ENCODE measurements around the gene AKR1C1. TPM values are rescaled to one million over a fixed set of nuclear protein-coding genes. Genes with fewer than 3 reads are reported as not detected.
A peak's percentile ranks its signal among the peaks of the same experiment; 100 is the strongest.
"Not testable (repeated sequence)": the region's sequence is repeated elsewhere in the genome, so short reads cannot be mapped to it uniquely, and the experiment has no call there.

The AKR1C1 gene
- polyA plus RNA-seq, 3 donors: 11.1 to 20.4 (median 11.4) TPM

DNA sequence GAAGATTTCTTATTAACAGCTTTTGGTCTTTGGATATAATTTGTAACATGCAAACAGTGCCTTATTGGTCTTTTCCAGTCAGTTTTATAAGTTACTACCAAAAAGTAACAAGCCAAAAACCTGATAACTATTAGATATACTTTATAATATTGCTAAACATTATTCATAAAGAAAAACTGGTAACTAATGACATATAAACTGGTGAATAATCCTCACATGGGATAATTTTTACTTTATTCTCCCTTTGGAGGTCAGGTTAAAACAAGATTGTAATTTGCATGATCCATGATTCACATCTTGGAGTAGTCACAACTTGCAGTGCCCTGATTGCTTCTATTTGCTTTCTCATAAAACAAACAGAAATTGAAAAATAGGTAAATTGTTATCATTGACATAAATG, 41.3 kb downstream of the AKR1C1 start:
- DNase-seq (ENCODE audit: extremely low read depth in 1 of 11, low read depth in 9 of 11, low spot score in 4 of 11): not testable (repeated sequence)

DNA sequence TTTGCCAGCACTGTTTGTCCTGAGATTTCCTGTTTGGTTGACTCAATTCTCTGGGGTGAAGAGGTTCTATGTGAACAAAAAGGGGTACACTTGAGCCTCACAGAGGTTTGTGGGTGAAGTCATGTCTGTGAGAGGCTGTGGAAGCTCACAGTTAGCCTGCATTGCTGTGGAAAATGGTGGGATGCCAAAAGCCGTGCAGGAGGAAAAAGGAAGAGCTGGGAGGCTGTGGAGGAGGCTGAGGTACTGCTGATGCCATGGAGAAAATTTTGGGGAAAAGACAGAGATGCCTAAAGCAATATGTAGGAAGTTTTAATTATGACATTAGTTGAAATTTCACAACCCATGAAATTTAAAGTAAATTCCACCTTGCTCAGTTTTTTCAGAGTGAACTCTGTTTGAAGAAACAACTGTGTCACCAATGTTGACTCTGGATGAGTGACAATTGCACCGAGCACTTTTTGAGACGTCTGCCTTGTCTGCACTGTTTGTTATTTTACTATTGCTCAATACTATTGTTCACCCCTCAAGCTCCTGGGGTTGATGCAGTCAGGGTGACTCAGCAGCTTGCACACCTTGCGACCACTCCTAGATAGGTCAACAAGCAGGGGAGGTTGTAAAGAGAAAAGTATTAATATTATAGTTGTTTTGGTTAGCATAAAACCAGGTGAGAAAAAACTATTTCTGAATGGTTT, 45.8 kb downstream of the AKR1C1 start:
- DNase-seq (ENCODE audit: extremely low read depth in 1 of 11, low read depth in 9 of 11, low spot score in 4 of 11): not testable (repeated sequence)

- DNase-seq (ENCODE audit: extremely low read depth in 1 of 11, low read depth in 9 of 11, low spot score in 4 of 11): not testable (repeated sequence)
Measured at GRCh38 chr10:5010043-5010442, 46.8 kb downstream of the AKR1C1 start.

DNA sequence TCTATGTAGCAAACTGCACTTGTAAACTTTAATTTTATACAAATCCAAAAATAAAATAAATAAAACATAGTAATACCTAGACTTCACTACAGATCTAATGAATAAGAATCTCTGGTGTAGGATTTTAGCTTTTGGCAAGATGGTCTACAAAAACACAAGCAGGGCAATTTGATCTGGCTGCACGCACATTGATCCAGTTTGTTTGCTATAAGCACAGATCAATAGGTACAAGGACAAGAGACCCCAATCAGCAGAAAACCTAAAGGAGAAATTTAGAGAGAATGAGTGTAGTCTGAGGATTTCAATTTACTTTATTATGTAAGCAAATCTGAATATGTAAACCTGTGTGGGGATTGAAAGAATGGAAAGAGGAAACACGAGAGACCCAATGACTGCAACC, 48.2 kb downstream of the AKR1C1 start:
- not testable (repeated sequence) for DNase-seq (ENCODE audit: extremely low read depth in 1 of 11, low read depth in 9 of 11, low spot score in 4 of 11)

- DNase-seq (ENCODE audit: extremely low read depth in 1 of 11, low read depth in 9 of 11, low spot score in 4 of 11): no peak
Measured at GRCh38 chr10:5012595-5012994, 49.4 kb downstream of the AKR1C1 start.

GRCh38 chr10:5013385-5013784, 50.2 kb downstream of the AKR1C1 start:
- DNase-seq (ENCODE audit: extremely low read depth in 1 of 11, low read depth in 9 of 11, low spot score in 4 of 11): no peak

DNA sequence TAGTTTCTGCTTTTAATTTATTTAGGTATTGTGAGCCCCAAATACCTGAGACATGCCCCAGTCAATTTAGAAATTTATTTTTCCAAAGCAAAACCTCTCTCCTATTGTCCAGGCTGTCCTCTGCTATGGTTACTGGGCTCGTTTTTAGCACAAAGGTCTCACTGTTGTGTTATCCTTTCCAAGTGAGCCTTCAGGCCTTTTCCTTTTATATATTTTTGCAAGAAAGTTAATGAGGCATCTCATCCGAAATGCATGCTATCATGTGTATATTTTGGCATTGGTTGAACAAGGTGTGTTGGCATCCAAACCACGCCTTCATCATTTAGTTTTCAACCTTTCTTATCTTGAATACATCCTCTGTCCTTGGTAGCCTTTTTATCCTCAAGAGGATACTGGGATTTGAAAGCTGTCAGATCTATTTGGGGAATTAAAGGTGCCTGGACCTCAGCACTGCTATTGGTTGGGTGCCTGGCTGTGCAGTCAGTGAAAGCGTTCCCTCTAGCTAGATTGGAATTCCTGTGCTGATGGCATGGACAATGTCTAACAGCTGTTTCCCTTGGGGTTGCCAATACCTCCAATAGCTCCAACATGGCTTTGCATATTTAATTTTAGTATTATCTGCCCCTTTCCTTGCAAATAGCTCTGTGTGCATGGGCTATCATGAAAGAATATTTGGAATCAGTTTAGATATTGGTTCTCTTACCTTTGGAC, 51.1 kb downstream of the AKR1C1 start:
- DNase-seq (ENCODE audit: extremely low read depth in 1 of 11, low read depth in 9 of 11, low spot score in 4 of 11): not testable (repeated sequence)

DNA sequence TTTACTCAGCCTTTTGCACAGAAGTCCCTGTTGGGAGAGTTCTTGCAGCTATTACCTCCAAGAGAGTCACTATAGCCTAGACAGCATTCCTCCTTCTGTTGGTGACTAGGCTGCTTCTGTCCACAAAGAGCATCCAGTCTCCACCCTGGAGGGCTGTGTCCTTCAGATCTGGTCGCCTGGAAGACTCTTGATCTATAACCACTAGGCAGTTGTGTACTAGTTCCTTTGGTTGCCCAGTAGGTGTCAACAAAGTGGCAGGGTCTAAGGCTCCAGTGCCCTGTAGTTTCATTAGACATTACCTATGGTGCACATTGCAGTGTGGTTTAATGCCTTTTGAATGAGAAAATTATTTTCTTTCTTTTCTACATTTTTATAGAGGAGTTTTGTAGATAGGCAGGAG, 51.7 kb downstream of the AKR1C1 start:
- DNase-seq (ENCODE audit: extremely low read depth in 1 of 11, low read depth in 9 of 11, low spot score in 4 of 11): no peak

- DNase-seq (ENCODE audit: extremely low read depth in 1 of 11, low read depth in 9 of 11, low spot score in 4 of 11): peak in 8 of 11 donors; percentile 16 to 54 (median 22)
Measured at GRCh38 chr10:5018134-5018533, 54.9 kb downstream of the AKR1C1 start.

GRCh38 chr10:5018671-5019277, 55.6 kb downstream of the AKR1C1 start:
- not testable (repeated sequence) for DNase-seq (ENCODE audit: extremely low read depth in 1 of 11, low read depth in 9 of 11, low spot score in 4 of 11)

GRCh38 chr10:5019770-5020612, 56.8 kb downstream of the AKR1C1 start:
- not testable (repeated sequence) for DNase-seq (ENCODE audit: extremely low read depth in 1 of 11, low read depth in 9 of 11, low spot score in 4 of 11)

DNA sequence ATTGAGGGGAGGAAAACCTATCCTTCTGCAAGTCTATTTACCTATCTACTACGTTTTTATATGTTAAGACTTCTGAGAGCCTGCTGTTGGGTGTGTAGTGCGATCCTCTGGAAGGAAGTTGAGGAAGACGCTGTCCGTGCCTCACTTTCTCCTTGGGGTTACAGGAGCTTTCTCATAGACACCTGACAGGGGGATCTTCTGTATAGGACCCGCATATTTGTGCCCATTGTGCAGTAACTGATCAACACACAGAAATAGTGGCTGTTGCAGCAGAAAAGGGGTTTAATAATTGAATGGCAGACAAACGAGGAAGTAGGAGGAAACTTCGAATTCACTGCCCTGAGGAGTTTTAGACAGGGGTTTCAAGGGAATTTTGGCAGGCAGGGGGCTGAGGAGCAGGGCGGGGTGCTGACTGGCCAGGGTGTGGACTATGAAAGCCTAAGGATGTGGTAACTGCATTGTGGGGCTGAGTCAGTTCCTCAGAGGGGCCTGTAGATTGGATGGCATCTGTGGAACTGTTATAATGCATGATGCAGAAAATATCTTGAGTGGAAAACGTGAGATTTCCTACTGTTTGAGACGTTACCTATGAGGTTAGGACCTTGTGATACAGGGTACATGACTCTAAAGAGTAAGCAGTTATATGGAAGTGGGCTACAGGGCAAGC, 58.5 kb downstream of the AKR1C1 start:
- not testable (repeated sequence) for DNase-seq (ENCODE audit: extremely low read depth in 1 of 11, low read depth in 9 of 11, low spot score in 4 of 11)

- no peak for DNase-seq (ENCODE audit: extremely low read depth in 1 of 11, low read depth in 9 of 11, low spot score in 4 of 11)
Measured at GRCh38 chr10:5023177-5023805, 60.1 kb downstream of the AKR1C1 start.

DNA sequence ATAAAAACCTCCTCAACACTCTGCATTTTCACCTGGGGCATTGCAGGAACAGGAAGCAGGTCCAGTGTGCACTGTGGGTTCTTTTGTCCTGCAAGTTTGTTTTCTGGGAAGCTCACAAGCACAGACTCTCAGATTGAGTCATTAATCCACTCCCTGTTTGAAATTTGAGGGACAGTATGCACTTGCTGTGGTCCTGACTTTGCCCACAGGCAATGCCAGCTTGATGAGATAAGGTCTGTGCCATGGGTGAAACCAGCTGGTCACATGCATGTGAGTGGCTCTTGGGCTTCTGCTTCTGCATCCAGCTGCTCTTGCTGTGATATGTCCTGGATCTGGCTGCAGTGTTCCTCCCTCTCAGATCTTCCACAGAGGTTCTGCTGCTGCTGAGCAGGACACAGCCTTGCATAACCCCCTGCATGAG, 62.3 kb downstream of the AKR1C1 start:
- DNase-seq (ENCODE audit: extremely low read depth in 1 of 11, low read depth in 9 of 11, low spot score in 4 of 11): not testable (repeated sequence)

DNA sequence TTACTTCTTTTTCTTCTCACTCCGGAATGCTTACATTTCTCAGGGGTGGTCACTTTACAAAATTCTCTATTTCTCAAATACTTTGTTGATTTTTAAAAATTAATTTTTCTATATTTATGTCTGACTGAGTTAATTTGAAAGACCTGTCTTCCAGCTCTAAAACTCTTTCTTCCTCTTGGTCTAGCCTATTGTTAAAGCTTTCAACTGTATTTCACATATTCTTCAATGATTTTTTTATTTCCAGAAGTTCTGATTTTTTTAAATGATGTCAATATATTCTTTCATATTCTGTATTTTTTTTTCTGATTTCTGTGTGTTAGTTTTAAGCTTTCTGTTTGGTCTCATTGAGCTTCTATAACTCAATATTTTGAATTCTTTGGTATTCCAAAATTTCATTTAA, 67.8 kb downstream of the AKR1C1 start:
- no peak for DNase-seq (ENCODE audit: extremely low read depth in 1 of 11, low read depth in 9 of 11, low spot score in 4 of 11)

GRCh38 chr10:5031588-5031987, 68.4 kb downstream of the AKR1C1 start:
- DNase-seq (ENCODE audit: extremely low read depth in 1 of 11, low read depth in 9 of 11, low spot score in 4 of 11): not testable (repeated sequence)

- not testable (repeated sequence) for DNase-seq (ENCODE audit: extremely low read depth in 1 of 11, low read depth in 9 of 11, low spot score in 4 of 11)
Measured at GRCh38 chr10:5032444-5032843, 69.2 kb downstream of the AKR1C1 start.

Measured in renal cortex interstitium (tissue), 11 donors.